ENCODE data around the gene SDCCAG8. TPM values are rescaled to one million over a fixed set of nuclear protein-coding genes. Genes with fewer than 3 reads are reported as not detected.

Gene SDCCAG8
- total RNA-seq, 2 donors from 2014 or later: 41.7 to 55.6 TPM

DNA sequence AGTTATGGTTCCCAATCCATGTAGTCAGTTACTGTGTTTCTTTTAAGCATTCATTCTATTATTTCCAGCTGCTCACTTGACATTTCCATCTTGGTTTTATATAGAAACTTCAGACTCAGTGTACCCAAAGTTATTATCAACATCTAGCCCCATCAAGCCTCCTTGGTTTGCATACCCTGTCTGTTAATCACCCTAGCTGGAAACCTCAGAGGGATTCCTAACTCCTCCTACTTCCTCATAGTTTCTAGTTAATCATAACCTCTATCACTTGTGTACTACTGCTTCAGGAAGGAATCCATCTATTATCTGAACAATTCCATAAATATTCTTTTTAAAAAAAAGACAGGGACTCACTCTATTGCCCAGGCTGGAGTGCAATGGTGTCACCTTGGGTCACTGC is 293.3 kb downstream of the SDCCAG8 start:
- Histone ChIP-seq H3K4me3 (no peak overlapping the region), H3K36me3 (no peaks in the 10 kb centered on the region), H3K27me3 (replicated peaks; ENCODE audit: insufficient read depth) (no peaks in the 10 kb centered on the region), H3K4me1 (replicated peaks) (no peaks in the 10 kb centered on the region), H3K27ac (no peak overlapping the region), H3K9me3 (no peaks in the 10 kb centered on the region)
- intact Hi-C loops (cut with DNase I): no loop called here
- TF ChIP-seq POLR2AphosphoS5 (IDR thresholded peaks at IDR 0.05) (no peak), POLR2A (IDR thresholded peaks at IDR 0.05) (no peak)
- TF ChIP-seq, protein P1, sequence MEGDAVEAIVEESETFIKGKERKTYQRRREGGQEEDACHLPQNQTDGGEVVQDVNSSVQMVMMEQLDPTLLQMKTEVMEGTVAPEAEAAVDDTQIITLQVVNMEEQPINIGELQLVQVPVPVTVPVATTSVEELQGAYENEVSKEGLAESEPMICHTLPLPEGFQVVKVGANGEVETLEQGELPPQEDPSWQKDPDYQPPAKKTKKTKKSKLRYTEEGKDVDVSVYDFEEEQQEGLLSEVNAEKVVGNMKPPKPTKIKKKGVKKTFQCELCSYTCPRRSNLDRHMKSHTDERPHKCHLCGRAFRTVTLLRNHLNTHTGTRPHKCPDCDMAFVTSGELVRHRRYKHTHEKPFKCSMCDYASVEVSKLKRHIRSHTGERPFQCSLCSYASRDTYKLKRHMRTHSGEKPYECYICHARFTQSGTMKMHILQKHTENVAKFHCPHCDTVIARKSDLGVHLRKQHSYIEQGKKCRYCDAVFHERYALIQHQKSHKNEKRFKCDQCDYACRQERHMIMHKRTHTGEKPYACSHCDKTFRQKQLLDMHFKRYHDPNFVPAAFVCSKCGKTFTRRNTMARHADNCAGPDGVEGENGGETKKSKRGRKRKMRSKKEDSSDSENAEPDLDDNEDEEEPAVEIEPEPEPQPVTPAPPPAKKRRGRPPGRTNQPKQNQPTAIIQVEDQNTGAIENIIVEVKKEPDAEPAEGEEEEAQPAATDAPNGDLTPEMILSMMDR (IDR thresholded peaks at IDR 0.05): no peak
- no peak for DNase-seq (ENCODE audit: low spot score)

Small RNA genes lying within 50 kb of the gene (microRNA-seq; reads per million reads assigned to microRNA genes)
- gene MIR4677: 0.25 reads per million

Small RNA genes lying within 50 kb of the gene (small RNA-seq; reads per million reads assigned to genes)
- gene MIR4677: 11.5 to 13.3 reads per million in 2 donors

Other genes with a start within 250 kb of the SDCCAG8 start
- gene CEP170, start 760 bp upstream of the SDCCAG8 start, total RNA-seq: 10 to 100 TPM in 1 of 2 donors, 1 to 10 TPM in 1; 9.7 to 31.4 TPM